Keratinocyte (primary cell): ENCODE results near the gene USP48. TPM values are rescaled to one million over a fixed set of nuclear protein-coding genes. Genes with fewer than 3 reads are reported as not detected.

Experiments
- DNase-seq: peaks from one replicate; pipeline ENCODE4 v3.0.0-alpha.2; 2011; ENCODE audit warnings: low read depth, missing footprints, low spot score
- FAIRE-seq: peaks from 2 replicates; lab custom pipeline; 2011; peaks lifted over from hg19 to GRCh38; lab: Jason Lieb, UNC
- H2AFZ ChIP-seq: 2 replicates; pipeline ENCODE4 v1.6.0; 2012; ENCODE audit warnings: low read length, control low read depth, inconsistent platforms; ENCODE audit not compliant: control insufficient read depth
- H3K27ac ChIP-seq: 2 replicates; pipeline ENCODE4 v1.5.1; 2011; ENCODE audit warnings: low read length; ENCODE audit not compliant: control insufficient read depth, insufficient read depth
- H3K27me3 ChIP-seq: 3 replicates; pipeline ENCODE4 v1.6.0; 2011; ENCODE audit warnings: low read length; ENCODE audit not compliant: control insufficient read depth, insufficient read depth; ENCODE audit errors: extremely low read depth
- H3K36me3 ChIP-seq, 2 experiments: 2 replicates in 1 of 2; 3 replicates in 1 of 2; pipeline ENCODE4 v1.5.1; 2011; ENCODE audit warnings: low read length in 2 of 2, mild to moderate bottlenecking in 1 of 2; ENCODE audit not compliant: control insufficient read depth in 2 of 2, insufficient read depth in 2 of 2; ENCODE audit errors: extremely low read depth in 1 of 2
- H3K4me1 ChIP-seq: 3 replicates; pipeline ENCODE4 v1.5.1; 2011; ENCODE audit warnings: low read length; ENCODE audit not compliant: control insufficient read depth, insufficient read depth; ENCODE audit errors: extremely low read depth
- H3K4me2 ChIP-seq: 3 replicates; pipeline ENCODE4 v1.6.0; 2011; ENCODE audit warnings: low read depth, low read length; ENCODE audit not compliant: control insufficient read depth, insufficient read depth; ENCODE audit errors: extremely low read depth
- H3K4me3 ChIP-seq, 3 experiments: fragments of 200-600 bp in 1 of 3; sonication (generic) in 1 of 3; 2 replicates in 2 of 3; 3 replicates in 1 of 3; pipeline ENCODE4 v1.5.1; 2011 to 2016; ENCODE audit warnings: low read length in 3 of 3, mild to moderate bottlenecking in 3 of 3, control low read depth in 2 of 3, inconsistent platforms in 1 of 3, low read depth in 1 of 3, mixed read lengths in 1 of 3, mixed run types in 1 of 3, moderate library complexity in 1 of 3; ENCODE audit not compliant: control insufficient read depth in 2 of 3, insufficient read depth in 2 of 3; ENCODE audit errors: extremely low read depth in 1 of 3
- H3K79me2 ChIP-seq: 2 replicates; pipeline ENCODE4 v1.6.0; 2012; ENCODE audit warnings: low read length; ENCODE audit not compliant: control insufficient read depth, insufficient read depth
- H3K9ac ChIP-seq: 3 replicates; pipeline ENCODE4 v1.6.0; 2011; ENCODE audit warnings: low read length; ENCODE audit not compliant: control insufficient read depth, insufficient read depth; ENCODE audit errors: extremely low read depth
- H3K9me1 ChIP-seq: 3 replicates; pipeline ENCODE4 v1.6.0; 2011; ENCODE audit warnings: low read length; ENCODE audit not compliant: control insufficient read depth, insufficient read depth; ENCODE audit errors: extremely low read depth
- H3K9me3 ChIP-seq: 2 replicates; pipeline ENCODE4 v1.5.1; 2012; ENCODE audit warnings: low read depth, low read length; ENCODE audit not compliant: control insufficient read depth
- H4K20me1 ChIP-seq: 3 replicates; pipeline ENCODE4 v1.6.0; 2011; ENCODE audit warnings: low read length; ENCODE audit not compliant: control insufficient read depth, insufficient read depth; ENCODE audit errors: extremely low read depth
- EZH2 ChIP-seq: IDR thresholded peaks from one replicate; pipeline ENCODE4 v1.6.1; 2012; ENCODE audit warnings: inconsistent platforms, mild to moderate bottlenecking, low read length, moderate library complexity
- dilution Hi-C: fragments of 300-500 bp; cut with MboI; formaldehyde crosslinking; loops from one replicate; pipeline ENCODE4 v1.7.0; 2020; ENCODE audit warnings: low sequenced_read_pairs; ENCODE audit not compliant: extremely low pct_ligation_motif_present
- polyA plus RNA-seq, 5 experiments: library from polyadenylated mRNA; depleted of rRNA in 3 of 5; stranded (reverse) in 3 of 5; stranded (forward) in 1 of 5; unstranded in 1 of 5; fragments of >200 nt; gene quantifications; 1 replicate in 1 of 5; 2 replicates in 3 of 5; 3 replicates in 1 of 5; pipeline versions ENCODE4 v1.2.1 to v1.2.3, GENCODE V29; 2011 to 2012; ENCODE audit warnings: missing spikeins in 2 of 5, low read depth in 1 of 5, low replicate concordance in 1 of 5
- TF ChIP-seq, protein P1 (sequence below), 3 experiments: IDR thresholded peaks in 1 of 3; conservative IDR thresholded peaks in 1 of 3; optimal IDR thresholded peaks in 1 of 3; 2 replicates in 2 of 3; 3 replicates in 1 of 3; pipeline versions ENCODE3 to v1.5.1; 2011; ENCODE audit warnings: low read length in 3 of 3, mild to moderate bottlenecking in 3 of 3, moderate library complexity in 2 of 3, control low read depth in 1 of 3, inconsistent platforms in 1 of 3; ENCODE audit not compliant: insufficient read depth in 2 of 3; ENCODE audit errors: extremely low read depth in 1 of 3

Gene USP48
- polyA plus RNA-seq, 1 donor (not counting 4 experiments of a cell fraction or from before 2014, with no cell fraction given) = 33.0 TPM

- no peak overlapping the region for H3K4me3 ChIP-seq
- DNase-seq = no peak
Observed at GRCh38 chr1:21652101-21652936, 130.6 kb downstream of the USP48 start.

GRCh38 chr1:21651214-21652042 lies 131.5 kb downstream of the USP48 start:
- Histone ChIP-seq H3K4me3 (peak overlapping the region; percentile 35 to 63 (median 50)), H2AFZ (peak overlapping the region; percentile 50), H3K9me1 (no peaks in the 10 kb centered on the region), H3K27me3 (peaks cover 24% of the 10 kb centered on the region), H3K27ac (no peak overlapping the region), H3K4me2 (peak overlapping the region; percentile 71), H3K9ac (peak overlapping the region; percentile 23), H3K4me1 (peaks cover 10% of the 10 kb centered on the region), H4K20me1 (no peaks in the 10 kb centered on the region), H3K9me3 (no peaks in the 10 kb centered on the region), H3K36me3 (no peaks in the 10 kb centered on the region), H3K79me2 (no peaks in the 10 kb centered on the region)
- DNase-seq (no peak), FAIRE-seq (no peak)
- TF ChIP-seq EZH2 = peak; percentile 78
- TF ChIP-seq, protein P1, sequence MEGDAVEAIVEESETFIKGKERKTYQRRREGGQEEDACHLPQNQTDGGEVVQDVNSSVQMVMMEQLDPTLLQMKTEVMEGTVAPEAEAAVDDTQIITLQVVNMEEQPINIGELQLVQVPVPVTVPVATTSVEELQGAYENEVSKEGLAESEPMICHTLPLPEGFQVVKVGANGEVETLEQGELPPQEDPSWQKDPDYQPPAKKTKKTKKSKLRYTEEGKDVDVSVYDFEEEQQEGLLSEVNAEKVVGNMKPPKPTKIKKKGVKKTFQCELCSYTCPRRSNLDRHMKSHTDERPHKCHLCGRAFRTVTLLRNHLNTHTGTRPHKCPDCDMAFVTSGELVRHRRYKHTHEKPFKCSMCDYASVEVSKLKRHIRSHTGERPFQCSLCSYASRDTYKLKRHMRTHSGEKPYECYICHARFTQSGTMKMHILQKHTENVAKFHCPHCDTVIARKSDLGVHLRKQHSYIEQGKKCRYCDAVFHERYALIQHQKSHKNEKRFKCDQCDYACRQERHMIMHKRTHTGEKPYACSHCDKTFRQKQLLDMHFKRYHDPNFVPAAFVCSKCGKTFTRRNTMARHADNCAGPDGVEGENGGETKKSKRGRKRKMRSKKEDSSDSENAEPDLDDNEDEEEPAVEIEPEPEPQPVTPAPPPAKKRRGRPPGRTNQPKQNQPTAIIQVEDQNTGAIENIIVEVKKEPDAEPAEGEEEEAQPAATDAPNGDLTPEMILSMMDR (optimal IDR thresholded peaks at IDR 0.05 in 1 of 3, IDR thresholded peaks at IDR 0.05 in 1 of 3, conservative IDR thresholded peaks at IDR 0.05 in 1 of 3; ENCODE audit: extremely low read depth in 1 of 3, insufficient read depth in 2 of 3, low read length in 3 of 3) = no peak
- dilution Hi-C loops = no loop called here

More at GRCh38 chr1:21652101-21652936, 130.6 kb downstream of the USP48 start:
- no peak overlapping the region for H2AFZ ChIP-seq
- FAIRE-seq = no peak
- no peak overlapping the region for H3K4me2 ChIP-seq
- H4K20me1 ChIP-seq = no peaks in the 10 kb centered on the region
- dilution Hi-C loops = no loop called here
- no peak overlapping the region for H3K27ac ChIP-seq
- H3K9me1 ChIP-seq = no peaks in the 10 kb centered on the region
- no peaks in the 10 kb centered on the region for H3K9me3 ChIP-seq
- no peak overlapping the region for H3K9ac ChIP-seq
- H3K79me2 ChIP-seq = no peaks in the 10 kb centered on the region
- H3K36me3 ChIP-seq = no peaks in the 10 kb centered on the region
- TF ChIP-seq EZH2 = peak; percentile 65
- TF ChIP-seq, protein P1 (optimal IDR thresholded peaks at IDR 0.05 in 1 of 3, IDR thresholded peaks at IDR 0.05 in 1 of 3, conservative IDR thresholded peaks at IDR 0.05 in 1 of 3; ENCODE audit: extremely low read depth in 1 of 3, insufficient read depth in 2 of 3, low read length in 3 of 3) = no peak
- peaks cover 12% of the 10 kb centered on the region for H3K4me1 ChIP-seq
- peaks cover 24% of the 10 kb centered on the region for H3K27me3 ChIP-seq
